ENCODE measurements around the gene POLG2. TPM values are rescaled to one million over a fixed set of nuclear protein-coding genes. Genes with fewer than 3 reads are reported as not detected.
A peak's percentile ranks its signal among the peaks of the same experiment; 100 is the strongest.

Gene POLG2
- total and polyA plus RNA-seq, 2 of the 8 experiments (the other 6 are each of a cell fraction or from before 2014, with no cell fraction given) = 9.7 to 34.3 TPM

GRCh38 chr17:64448665-64449512 lies 48.0 kb downstream of the POLG2 start, which contains the start of gene MILR1:
TSS of gene MILR1 (plus strand) at chr17:64449115. CDS start at chr17:64449169, 54 bp downstream.
- 88% methylated on average over 9 of the region's 10 CpGs; no CpG with 5 or more reads in 1 of the 2 experiments for WGBS, 2 experiments (ENCODE audit: extremely low coverage in 1 of 2, insufficient coverage in 1 of 2, insufficient read length in 1 of 2, insufficient replicate concordance in 2 of 2, low coverage in 1 of 2, low lambda C conversion rate in 2 of 2, missing lambda C conversion rate in 1 of 2)
- no peak within 1 kb of the TSS for H3K4ac ChIP-seq (replicated peaks; ENCODE audit: insufficient read length, low read depth, low read length)
- no peaks in the 10 kb centered on the region for H3K27me3 ChIP-seq (replicated peaks in 1 of 4; ENCODE audit: control insufficient read depth in 3 of 4, extremely low read depth in 1 of 4, insufficient read depth in 3 of 4, low read length in 3 of 4)
- H2AFZ ChIP-seq (ENCODE audit: low read length) = peak within 1 kb of the TSS; percentile 34
- H3K23ac ChIP-seq (ENCODE audit: insufficient read length) = no peak within 1 kb of the TSS
- no peaks in the 10 kb centered on the region for H3K79me2 ChIP-seq (ENCODE audit: control insufficient read depth in 1 of 2, insufficient read depth in 2 of 2, low read length in 2 of 2)
- no peak within 1 kb of the TSS for H3K14ac ChIP-seq (ENCODE audit: insufficient read length)
- no peak within 1 kb of the TSS for H4K91ac ChIP-seq (replicated peaks; ENCODE audit: insufficient read length, low read length)
- H3K79me1 ChIP-seq (ENCODE audit: low read depth, low read length) = no peaks in the 10 kb centered on the region
- no peak within 1 kb of the TSS for H2AK5ac ChIP-seq (ENCODE audit: low read depth, low read length)
- no peak within 1 kb of the TSS for H3K4me2 ChIP-seq (ENCODE audit: insufficient read depth in 1 of 2, low read depth in 2 of 2, low read length in 2 of 2)
- no peaks in the 10 kb centered on the region for H3K23me2 ChIP-seq (ENCODE audit: low read depth, low read length)
- H3K18ac ChIP-seq (ENCODE audit: extremely low read depth, low read length) = no peak within 1 kb of the TSS
- no peaks in the 10 kb centered on the region for H4K20me1 ChIP-seq (replicated peaks in 1 of 2; ENCODE audit: control insufficient read depth in 1 of 2, insufficient read depth in 2 of 2, low read length in 2 of 2)
- no peak within 1 kb of the TSS for H4K5ac ChIP-seq (ENCODE audit: insufficient read length, low read depth, low read length)
- POLR2A ChIA-PET (ENCODE audit: partially characterized antibody) = interaction anchor here (0.6 to 1.3 kb wide), 3 partner anchors 57 to 1970 kb away, joined by 3 to 5 read pairs (median 4); no protein-coding TSS in a partner anchor
- H3K4me1 ChIP-seq (replicated peaks in 1 of 4; ENCODE audit: control insufficient read depth in 3 of 4, insufficient read depth in 4 of 4, low read length in 3 of 4) = no peaks in the 10 kb centered on the region
- H3K9ac ChIP-seq (replicated peaks in 1 of 4; ENCODE audit: extremely low read depth in 1 of 4, low read depth in 3 of 4, low read length in 3 of 4) = no peak within 1 kb of the TSS
- H2BK12ac ChIP-seq (ENCODE audit: low read depth, low read length) = no peak within 1 kb of the TSS
- no peak within 1 kb of the TSS for H2BK15ac ChIP-seq (ENCODE audit: low read length)
- no peak within 1 kb of the TSS for H3K56ac ChIP-seq (replicated peaks; ENCODE audit: insufficient read length, low read depth, low read length)
- H2BK120ac ChIP-seq (replicated peaks; ENCODE audit: low read depth, low read length) = no peak within 1 kb of the TSS
- no peak within 1 kb of the TSS for H3K4me3 ChIP-seq (ENCODE audit: extremely low read depth in 1 of 4, insufficient read depth in 2 of 4, low read depth in 3 of 4, low read length in 4 of 4)
- H3K9me3 ChIP-seq (ENCODE audit: insufficient read depth in 2 of 2, low read depth in 1 of 2, low read length in 1 of 2) = no peaks in the 10 kb centered on the region
- H2BK5ac ChIP-seq (ENCODE audit: low read depth, low read length) = no peak within 1 kb of the TSS
- H2BK20ac ChIP-seq (ENCODE audit: low read length) = no peak within 1 kb of the TSS
- no peak within 1 kb of the TSS for H3K27ac ChIP-seq (ENCODE audit: low read depth, low read length)
- DNase-seq (ENCODE audit: low read depth in 1 of 2, low spot score in 2 of 2) (no peak), FAIRE-seq (no peak)
- no peaks in the 10 kb centered on the region for H3K36me3 ChIP-seq (ENCODE audit: control insufficient read depth in 2 of 4, insufficient read depth in 4 of 4, low read length in 3 of 4)
- CTCF ChIA-PET (ENCODE audit: partially characterized antibody) = interaction anchor here (0.6 to 0.8 kb wide), 3 partner anchors 33 to 166 kb away, joined by 3 to 4 read pairs (median 3); no protein-coding TSS in a partner anchor
- H4K8ac ChIP-seq (ENCODE audit: extremely low read depth, insufficient read depth, low read length) = no peak within 1 kb of the TSS
- TF ChIP-seq RXRA (IDR thresholded peaks at IDR 0.05; ENCODE audit: insufficient read depth, low read depth, low read length) = no peak
